Right forelimb (tissue), 1 donor: ENCODE data around the gene GLT8D2.

Experiments
- DNase-seq: peaks from one replicate; pipeline ENCODE4 v3.0.0-alpha.2; 2018

The GLT8D2 gene

GRCh38 chr12:104049903-104050356 lies at the start of gene GLT8D2:
Gene GLT8D2 (minus strand): TSS chr12:104050187. CDS start chr12:104019648, 30,539 bp downstream.
- DNase-seq, result peak; percentile 86

DNA sequence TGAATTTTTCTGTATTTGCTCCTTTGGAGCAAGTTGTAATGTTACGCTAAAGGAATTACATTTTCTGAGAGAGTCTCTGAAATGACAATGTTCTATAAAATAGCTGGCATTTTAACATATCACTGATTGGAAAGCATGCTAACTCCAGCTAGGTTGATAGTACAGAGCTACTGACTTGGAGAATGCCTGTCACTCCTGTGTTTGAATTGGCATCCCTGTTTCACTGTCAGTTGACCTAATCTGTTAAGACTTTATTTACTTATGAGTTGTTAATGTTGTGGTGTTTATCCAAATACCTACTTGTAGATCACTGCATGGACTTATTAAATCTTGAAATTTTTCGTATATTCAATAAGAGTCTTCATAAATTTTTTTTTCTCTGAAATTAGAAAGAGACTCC lies 48.0 kb upstream of the GLT8D2 start:
- no peak for DNase-seq

DNA sequence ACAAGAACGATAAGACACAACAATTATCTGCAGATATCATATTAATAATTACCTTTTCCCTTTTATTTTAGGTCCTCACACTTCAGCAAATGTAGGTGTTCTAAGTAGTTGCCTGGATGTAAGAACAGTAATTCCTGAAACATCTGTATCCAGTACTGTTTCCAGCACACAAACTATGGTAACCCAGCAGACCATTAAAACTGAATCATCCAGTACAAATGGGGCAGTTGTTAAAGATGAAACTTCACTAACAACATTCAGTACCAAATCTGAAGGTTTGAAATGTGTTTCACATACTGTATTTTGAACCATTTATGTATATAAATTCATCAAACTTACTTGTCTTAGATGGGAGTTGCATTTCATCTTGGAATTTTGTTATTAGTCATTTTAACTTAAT lies 45.3 kb upstream of the GLT8D2 start:
- no peak for DNase-seq

DNA sequence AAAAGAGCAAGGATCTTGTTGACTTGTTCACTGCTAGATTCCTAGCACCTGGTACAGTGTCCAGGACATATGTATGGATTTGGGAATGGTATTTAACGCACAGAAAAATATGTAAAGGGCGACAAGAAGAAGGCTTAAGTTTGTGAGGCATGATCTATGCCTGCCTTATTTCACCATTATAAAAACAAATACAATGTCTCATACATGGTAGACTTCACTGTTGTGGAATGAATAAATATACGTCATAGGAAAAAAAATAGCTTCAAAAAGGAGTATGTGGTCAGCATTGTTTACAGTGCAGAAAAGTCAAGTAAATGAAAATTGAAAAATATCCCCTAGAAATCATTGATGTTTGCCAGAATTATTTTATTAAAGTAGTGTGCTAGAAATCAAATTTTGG lies 44.3 kb upstream of the GLT8D2 start:
- no peak for DNase-seq

DNA sequence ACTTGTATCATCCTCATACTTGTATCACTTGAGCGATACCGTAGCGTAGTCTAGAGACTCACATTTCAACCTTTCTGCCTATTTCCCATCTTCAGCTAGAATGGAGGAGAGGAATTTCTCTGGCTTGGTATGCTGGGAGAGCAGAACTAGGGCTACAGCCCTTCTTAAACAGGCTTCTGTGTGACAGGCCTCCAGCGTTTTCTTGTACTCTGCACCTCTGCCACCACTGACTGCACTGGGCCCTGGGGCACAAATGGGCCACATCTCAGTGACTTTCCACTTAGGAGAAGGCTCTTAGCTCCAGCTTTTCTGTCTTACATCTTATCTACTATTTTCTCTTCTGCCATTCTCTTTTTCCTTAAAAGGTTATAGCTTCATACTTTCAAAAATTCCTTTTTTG lies 41.1 kb upstream of the GLT8D2 start:
- DNase-seq, result no peak

DNA sequence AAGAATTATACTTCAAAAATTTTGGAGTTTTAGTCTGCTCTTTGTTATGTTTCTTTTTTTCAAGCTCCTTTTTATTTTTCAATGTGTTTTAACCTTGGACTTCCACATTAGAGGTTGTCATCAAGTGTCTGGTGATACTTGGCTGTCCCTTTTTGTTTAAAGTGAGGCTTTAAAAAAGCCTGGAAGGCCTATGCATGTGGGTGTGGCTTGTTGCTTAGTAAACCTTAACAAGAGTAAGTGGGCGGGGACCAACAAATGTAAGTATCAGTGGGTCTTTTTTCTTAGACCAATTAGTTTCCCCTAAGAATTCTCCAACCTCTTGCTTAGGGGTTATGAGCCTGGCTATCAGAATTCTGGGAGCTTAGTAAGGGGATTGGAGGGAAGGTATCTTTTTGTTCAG lies 40.7 kb upstream of the GLT8D2 start:
- no peak for DNase-seq

GRCh38 chr12:104083769-104084475 lies 33.9 kb upstream of the GLT8D2 start:
- DNase-seq, result no peak

GRCh38 chr12:104080764-104081163 lies 30.8 kb upstream of the GLT8D2 start:
- no peak for DNase-seq

- DNase-seq, result no peak
Observed at GRCh38 chr12:104079024-104079423, 29.0 kb upstream of the GLT8D2 start.

GRCh38 chr12:104073699-104074098 lies 23.7 kb upstream of the GLT8D2 start:
- DNase-seq, result no peak

DNA sequence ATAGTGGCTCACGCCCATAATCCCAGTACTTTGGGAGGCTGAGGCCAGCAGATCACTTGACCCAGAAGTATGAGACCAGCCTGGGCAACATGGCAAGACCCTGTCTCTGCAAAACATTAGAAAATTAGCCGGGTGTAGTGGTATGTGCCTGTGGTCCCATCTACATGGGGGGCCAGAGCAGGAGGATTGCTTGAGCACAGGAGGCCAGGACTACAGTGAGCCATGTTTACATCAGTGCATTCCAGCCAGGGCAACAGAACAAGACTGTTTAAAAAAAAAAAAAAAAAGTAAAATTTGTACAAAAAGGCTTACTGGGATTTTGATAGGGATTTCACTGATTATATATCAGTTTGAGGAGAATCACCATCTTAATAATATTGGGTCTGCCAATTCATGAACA lies 22.1 kb upstream of the GLT8D2 start:
- no peak for DNase-seq

DNA sequence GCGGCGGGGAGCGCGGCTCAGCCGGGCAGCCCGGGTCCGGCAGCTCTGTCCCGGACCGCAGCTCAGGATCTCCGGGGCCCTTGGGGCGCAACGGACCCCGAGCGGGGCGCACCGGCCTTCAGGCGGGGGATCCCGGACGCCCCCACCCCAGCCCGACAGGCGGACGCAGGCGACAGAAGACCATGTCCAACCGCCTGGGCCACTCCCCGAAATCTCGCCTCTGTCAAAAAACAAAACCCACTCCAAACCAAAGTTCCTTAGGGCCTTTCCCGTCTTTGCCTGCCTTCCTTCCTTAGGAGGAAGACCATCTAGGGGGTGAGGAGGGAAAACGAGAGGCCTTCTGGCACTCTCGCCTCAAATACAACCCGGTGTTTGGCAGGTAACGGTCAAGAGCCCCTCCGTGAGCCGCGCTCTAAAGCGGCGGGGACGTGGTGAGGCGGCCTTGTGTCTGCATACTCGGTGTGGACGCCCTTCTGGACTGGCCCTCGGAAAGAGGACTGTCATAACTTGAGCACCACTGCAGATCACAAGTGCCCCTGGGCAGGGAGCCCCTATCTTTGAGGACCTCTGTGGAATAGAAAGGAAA lies 14.9 kb upstream of the GLT8D2 start:
- no peak for DNase-seq

DNA sequence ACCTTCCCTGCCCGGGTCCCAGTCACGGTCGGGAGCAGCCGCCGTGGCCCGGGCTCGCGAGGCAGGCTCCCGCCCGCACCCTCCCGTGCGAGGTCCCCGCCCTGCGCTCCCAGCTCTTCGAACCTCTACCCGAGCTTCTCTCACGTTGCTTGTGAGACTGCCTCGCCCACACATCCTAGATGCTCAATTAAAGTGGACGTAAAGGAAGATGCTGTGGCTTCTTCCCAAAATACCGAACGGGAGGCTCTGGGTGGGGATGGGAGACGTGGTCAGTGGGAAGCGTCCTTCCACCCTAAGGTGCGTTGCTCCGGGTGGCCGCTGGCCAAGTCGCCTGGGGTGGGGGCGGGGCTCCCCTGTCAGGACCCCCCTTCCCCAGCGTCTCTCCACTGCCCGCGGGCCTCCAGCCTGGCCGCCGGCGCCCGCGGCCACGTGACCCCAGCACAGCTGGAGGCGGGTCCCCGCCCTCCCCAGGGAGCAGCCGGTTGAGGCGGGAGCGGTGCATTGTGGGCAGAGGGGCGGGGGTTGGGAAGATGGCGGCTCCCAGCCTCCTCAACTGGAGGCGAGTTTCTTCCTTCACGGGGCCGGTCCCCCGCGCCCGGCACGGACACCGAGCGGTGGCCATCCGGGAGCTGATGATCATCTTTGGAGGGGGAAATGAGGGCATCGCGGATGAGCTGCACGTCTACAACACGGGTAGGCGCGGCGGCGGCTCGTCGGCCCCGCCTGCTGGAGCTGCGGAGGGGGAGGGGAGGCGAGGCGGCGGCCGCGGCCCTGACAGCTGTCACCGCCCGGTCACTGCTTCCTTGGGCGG lies 14.2 kb upstream of the GLT8D2 start, which contains the start of gene HCFC2:
TSS of gene HCFC2 (plus strand) at position 501 of the 811 bp plus-strand sequence. CDS start at position 531, 30 bp downstream.
- peak; percentile 96 for DNase-seq

DNA sequence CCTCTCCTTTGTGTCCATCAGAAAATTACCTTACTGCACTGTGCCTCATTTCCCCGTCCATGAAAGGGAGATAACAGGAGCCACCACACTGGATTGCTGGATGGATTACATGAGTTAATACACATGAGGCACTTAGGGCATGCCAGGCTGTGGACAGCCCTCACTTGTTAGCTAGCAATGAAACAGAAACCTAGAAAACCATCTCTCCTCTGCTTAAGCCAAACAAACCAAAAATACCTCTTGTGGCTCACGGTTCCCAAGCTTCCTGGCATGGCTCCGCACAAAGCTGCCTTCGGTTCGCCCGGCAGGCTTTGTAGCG lies 13.7 kb upstream of the GLT8D2 start:
- no peak for DNase-seq

- no peak for DNase-seq
Observed at GRCh38 chr12:104060791-104061190, 10.8 kb upstream of the GLT8D2 start.

DNA sequence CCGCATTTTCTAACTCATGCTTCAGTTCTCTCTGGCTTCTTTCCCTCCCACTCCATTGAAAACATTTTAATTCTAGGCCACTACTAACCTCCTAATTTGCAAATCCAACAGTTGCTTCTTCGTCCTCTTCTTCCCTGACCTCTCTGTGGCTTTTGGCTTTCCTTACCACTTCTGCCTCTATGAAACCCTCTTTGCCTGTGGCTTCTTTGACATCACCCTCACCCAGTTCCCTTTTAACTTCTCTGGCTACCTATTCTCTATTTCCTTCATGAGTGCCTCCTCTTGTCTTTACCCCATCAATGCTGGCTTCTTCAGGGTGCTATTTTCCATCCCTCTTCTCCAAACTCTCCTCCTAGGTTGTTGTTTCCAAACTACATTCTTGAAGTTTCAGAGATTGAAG lies 10.0 kb upstream of the GLT8D2 start:
- no peak for DNase-seq

DNA sequence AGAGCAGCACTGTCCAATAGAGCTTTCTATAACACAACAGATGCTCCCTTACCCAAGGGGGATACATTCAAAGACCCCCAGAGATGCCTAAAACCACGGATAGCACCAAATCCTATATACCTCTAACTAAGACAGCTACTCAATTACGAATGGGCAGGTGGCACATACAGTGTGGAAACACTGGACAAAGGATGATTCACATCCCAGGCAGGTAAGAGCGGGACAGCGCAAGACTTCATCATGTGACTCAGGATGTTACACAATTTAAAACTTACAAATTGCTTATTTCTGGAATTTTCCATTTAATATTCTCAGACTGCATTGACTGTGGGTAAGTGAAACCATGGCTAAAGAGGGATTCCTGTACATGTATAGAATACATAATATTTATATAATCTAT lies 8.8 kb upstream of the GLT8D2 start:
- DNase-seq, result no peak

GRCh38 chr12:104057771-104058197 lies 7.8 kb upstream of the GLT8D2 start:
- DNase-seq, result no peak

GRCh38 chr12:104056419-104056972 lies 6.5 kb upstream of the GLT8D2 start:
- no peak for DNase-seq

DNA sequence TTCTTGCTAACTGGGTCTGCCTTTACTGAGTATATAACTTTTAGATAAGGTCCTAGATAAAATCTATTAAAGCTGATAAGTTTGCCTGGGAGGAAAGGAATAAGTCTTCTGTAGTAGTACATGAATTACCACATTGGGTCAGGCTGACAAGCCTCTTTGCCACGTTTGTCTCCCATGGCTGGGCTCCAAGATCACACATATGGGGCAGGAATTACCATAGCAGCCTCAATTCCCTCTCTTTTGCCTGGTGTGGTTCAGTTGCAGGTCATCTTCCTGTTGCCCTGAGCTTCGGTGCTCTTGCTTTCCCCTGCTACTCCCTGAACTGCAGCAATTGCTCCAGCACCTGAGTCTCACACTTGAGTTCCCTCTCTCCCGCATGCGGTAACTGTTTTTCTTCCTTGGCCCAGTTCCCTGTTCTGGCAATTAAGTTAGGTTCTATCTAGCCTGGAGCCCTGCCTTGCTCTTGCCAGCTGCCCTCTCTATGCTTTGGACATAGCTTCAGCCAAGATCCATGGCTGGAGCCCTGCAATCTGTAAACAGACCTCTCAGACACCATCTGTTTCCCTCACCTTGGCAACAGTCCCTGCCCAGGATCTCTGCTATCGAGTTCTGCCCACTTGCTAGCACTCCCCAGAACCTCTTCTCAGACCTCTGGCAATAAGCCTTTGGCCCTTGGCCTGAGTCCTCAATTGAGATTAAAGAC lies 5.8 kb upstream of the GLT8D2 start:
- peak; percentile 59 for DNase-seq

DNA sequence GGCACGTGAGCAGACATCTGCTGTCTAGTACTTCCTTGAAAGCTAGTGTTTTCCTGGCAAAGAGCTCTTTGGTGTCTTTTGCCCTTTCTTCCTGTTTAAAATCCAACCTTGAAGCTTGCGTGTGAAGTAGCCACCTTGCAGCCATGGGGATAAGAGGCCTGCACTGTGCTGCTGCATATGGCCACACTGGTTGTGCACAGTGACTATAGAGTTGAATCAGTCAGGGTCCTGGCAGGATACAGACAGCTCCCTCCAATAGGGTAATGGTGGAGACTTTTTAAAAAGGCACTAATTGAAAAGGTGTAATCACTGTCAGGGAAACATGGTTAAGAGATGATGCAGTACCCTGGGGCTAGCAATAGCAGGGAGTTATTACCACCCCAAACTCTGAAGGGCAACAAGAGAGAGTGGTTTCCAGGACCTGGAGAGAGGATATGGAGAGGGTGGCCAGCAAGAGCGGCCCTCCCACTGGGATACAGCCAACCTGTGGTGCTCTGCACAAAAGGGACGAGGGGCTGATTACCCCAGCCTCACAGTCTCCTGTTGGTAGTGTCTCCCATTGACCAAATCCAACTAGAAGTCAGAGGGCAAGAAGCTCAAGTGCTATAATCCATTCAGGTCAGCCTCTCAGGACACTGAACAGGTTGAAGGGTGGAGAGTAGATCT lies 4.8 kb upstream of the GLT8D2 start:
- no peak for DNase-seq

- DNase-seq, result no peak
Observed at GRCh38 chr12:104050436-104050835, 449 bp upstream of the GLT8D2 start.
